Stimulated activated CD8-positive, alpha-beta memory T cell treated with anti-CD3 and anti-CD28 coated beads, Interleukin-2, amount 100 ng/mL, for 48 hours (primary cell): ENCODE results near the gene PCDH15.
"Not testable (repeated sequence)": the region's sequence is repeated elsewhere in the genome, so short reads cannot be mapped to it uniquely, and the experiment has no call there.

ENCODE experiments used
- DNase-seq, 2 donors: peaks; one replicate each; pipeline ENCODE4 v3.0.0-alpha.2; 2020; ENCODE audit warnings: low read depth in 2 of 2

PCDH15 gene

GRCh38 chr10:54394598-54394997 is 406.4 kb downstream of the PCDH15 start:
- not testable (repeated sequence) for DNase-seq

- DNase-seq, result no peak
These were observed 428.9 kb downstream of the PCDH15 start for GRCh38 chr10:54372179-54372578.

- DNase-seq, result no peak
These were observed 432.0 kb downstream of the PCDH15 start for GRCh38 chr10:54368984-54369383.

GRCh38 chr10:54363390-54363789 is 437.6 kb downstream of the PCDH15 start:
- no peak for DNase-seq

GRCh38 chr10:54342058-54342457 is 459.0 kb downstream of the PCDH15 start:
- DNase-seq, result no peak

GRCh38 chr10:54335296-54335695 is 465.7 kb downstream of the PCDH15 start:
- no peak for DNase-seq

GRCh38 chr10:54319341-54319740 is 481.7 kb downstream of the PCDH15 start:
- DNase-seq, result no peak

- DNase-seq, result no peak
These were observed 482.6 kb downstream of the PCDH15 start for GRCh38 chr10:54318470-54318869.

- DNase-seq, result no peak
These were observed 486.6 kb downstream of the PCDH15 start for GRCh38 chr10:54314430-54314829.

GRCh38 chr10:54284526-54285193 is 516.4 kb downstream of the PCDH15 start:
- no peak for DNase-seq

GRCh38 chr10:54282012-54282411 is 519.0 kb downstream of the PCDH15 start:
- DNase-seq, result no peak

GRCh38 chr10:54266395-54266794 is 534.6 kb downstream of the PCDH15 start:
- DNase-seq, result no peak

- no peak for DNase-seq
These were observed 538.3 kb downstream of the PCDH15 start for GRCh38 chr10:54262726-54263125.

- DNase-seq, result no peak
These were observed 541.9 kb downstream of the PCDH15 start for GRCh38 chr10:54259104-54259503.

- no peak for DNase-seq
These were observed 566.2 kb downstream of the PCDH15 start for GRCh38 chr10:54234832-54235231.

GRCh38 chr10:54203401-54203800 is 597.6 kb downstream of the PCDH15 start:
- no peak for DNase-seq

GRCh38 chr10:54198051-54198450 is 603.0 kb downstream of the PCDH15 start:
- no peak for DNase-seq

- no peak for DNase-seq
These were observed 606.2 kb downstream of the PCDH15 start for GRCh38 chr10:54194806-54195205.

GRCh38 chr10:54159924-54160323 is 641.1 kb downstream of the PCDH15 start:
- DNase-seq, result no peak

- no peak for DNase-seq
These were observed 652.5 kb downstream of the PCDH15 start for GRCh38 chr10:54148508-54148907.

- no peak for DNase-seq
These were observed 661.1 kb downstream of the PCDH15 start for GRCh38 chr10:54139819-54140428.

GRCh38 chr10:54137396-54137795 is 663.6 kb downstream of the PCDH15 start:
- no peak for DNase-seq

- no peak for DNase-seq
These were observed 667.8 kb downstream of the PCDH15 start for GRCh38 chr10:54133203-54133602.

GRCh38 chr10:54131833-54132232 is 669.2 kb downstream of the PCDH15 start:
- no peak for DNase-seq
